GM19351 (cell line): Measurements from ENCODE around the gene FAH.
"Not testable (repeated sequence)": the region's sequence is repeated elsewhere in the genome, so short reads cannot be mapped to it uniquely, and the experiment has no call there.

Experiments used
- ATAC-seq: cut with Tn5 transposase; IDR thresholded peaks from one replicate; pipeline ENCODE4 v1.9.1; 2021; ENCODE audit warnings: mild to moderate bottlenecking, moderate library complexity; ENCODE audit not compliant: unreplicated experiment

Gene FAH

GRCh38 chr15:80151148-80151547 lies 1.7 kb upstream of the FAH start:
- ATAC-seq = no peak

GRCh38 chr15:80151576-80151975 lies 1.2 kb upstream of the FAH start:
- ATAC-seq = no peak

GRCh38 chr15:80152180-80152895 lies 461 bp upstream of the FAH start:
- ATAC-seq = peak; percentile 60

- ATAC-seq = no peak
Observed at GRCh38 chr15:80153900-80154299, 1.1 kb downstream of the FAH start.

GRCh38 chr15:80154336-80154735 lies 1.5 kb downstream of the FAH start:
- no peak for ATAC-seq

GRCh38 chr15:80155001-80155377 lies 2.2 kb downstream of the FAH start:
- no peak for ATAC-seq

- ATAC-seq = not testable (repeated sequence)
Observed at GRCh38 chr15:80155378-80156175, 2.8 kb downstream of the FAH start.

- ATAC-seq = no peak
Observed at GRCh38 chr15:80156176-80156720, 3.4 kb downstream of the FAH start.

- ATAC-seq = no peak
Observed at GRCh38 chr15:80157215-80157614, 4.4 kb downstream of the FAH start.

GRCh38 chr15:80159301-80159700 lies 6.5 kb downstream of the FAH start:
- ATAC-seq = no peak

- peak; percentile 10 for ATAC-seq
Observed at GRCh38 chr15:80159811-80160569, 7.2 kb downstream of the FAH start.

GRCh38 chr15:80160570-80161156 lies 7.9 kb downstream of the FAH start:
- ATAC-seq = peak; percentile 77

- ATAC-seq = no peak
Observed at GRCh38 chr15:80161468-80162016, 8.7 kb downstream of the FAH start.

- no peak for ATAC-seq
Observed at GRCh38 chr15:80162059-80162554, 9.3 kb downstream of the FAH start.

- no peak for ATAC-seq
Observed at GRCh38 chr15:80163217-80163616, 10.4 kb downstream of the FAH start.

GRCh38 chr15:80163897-80164296 lies 11.1 kb downstream of the FAH start:
- no peak for ATAC-seq

- no peak for ATAC-seq
Observed at GRCh38 chr15:80167936-80168335, 15.1 kb downstream of the FAH start.

GRCh38 chr15:80168421-80168820 lies 15.6 kb downstream of the FAH start:
- ATAC-seq = no peak

- ATAC-seq = no peak
Observed at GRCh38 chr15:80169768-80170357, 17.1 kb downstream of the FAH start.

GRCh38 chr15:80170596-80170995 lies 17.8 kb downstream of the FAH start:
- no peak for ATAC-seq
